HG03571 (cell line): ENCODE data around the gene MAN1A1.

Experiments used
- ATAC-seq: cut with Tn5 transposase; IDR thresholded peaks from one replicate; pipeline ENCODE4 v1.9.1; 2021; ENCODE audit not compliant: unreplicated experiment

The MAN1A1 gene

GRCh38 chr6:119148825-119149525 is 200.6 kb downstream of the MAN1A1 start:
- ATAC-seq: no peak

GRCh38 chr6:119148098-119148824 is 201.3 kb downstream of the MAN1A1 start:
- no peak for ATAC-seq

DNA sequence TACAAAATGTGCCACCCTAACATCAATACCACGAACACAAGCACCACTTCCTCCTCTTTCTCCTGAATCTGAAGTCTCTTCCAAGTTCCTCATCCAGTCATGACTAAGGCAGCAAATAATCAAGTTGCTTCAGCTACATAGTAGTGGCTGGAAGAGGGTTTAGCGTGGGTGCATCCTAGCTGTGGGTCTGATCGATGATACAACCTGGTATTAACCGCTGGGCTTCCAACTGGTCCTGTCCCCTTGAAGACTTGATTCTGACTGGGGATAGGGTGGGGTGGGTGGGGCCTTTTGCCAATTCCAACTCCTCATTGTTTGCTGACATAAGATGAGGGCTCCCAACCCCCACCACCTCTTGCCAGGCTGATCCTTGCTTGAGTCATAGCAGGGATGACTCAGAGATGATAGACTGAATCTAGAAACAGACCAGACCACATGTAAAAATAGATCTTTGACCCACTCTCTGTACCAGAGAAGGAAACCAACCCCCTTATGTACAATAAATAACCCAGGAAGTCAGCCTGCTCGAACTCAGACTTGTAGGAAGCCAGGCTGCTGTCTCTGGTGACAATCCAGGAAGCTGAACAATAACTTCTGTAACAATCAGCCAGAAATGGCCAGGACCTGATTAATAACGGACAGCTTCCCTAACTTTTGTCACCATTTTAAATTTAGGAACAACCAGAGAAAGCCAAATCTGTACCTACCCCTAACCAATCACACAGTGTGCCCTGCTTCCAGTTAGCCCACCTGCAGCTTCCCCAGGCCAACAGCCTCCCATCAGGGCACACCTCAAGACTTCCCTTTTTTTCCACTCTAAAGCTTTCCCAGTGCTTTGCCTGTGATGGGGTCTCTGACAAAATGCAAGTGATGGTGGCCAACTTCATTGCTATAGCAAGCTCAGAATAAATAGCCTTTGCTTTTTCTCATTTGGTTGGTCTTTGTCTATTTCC is 202.2 kb downstream of the MAN1A1 start:
- peak; percentile 99 for ATAC-seq

DNA sequence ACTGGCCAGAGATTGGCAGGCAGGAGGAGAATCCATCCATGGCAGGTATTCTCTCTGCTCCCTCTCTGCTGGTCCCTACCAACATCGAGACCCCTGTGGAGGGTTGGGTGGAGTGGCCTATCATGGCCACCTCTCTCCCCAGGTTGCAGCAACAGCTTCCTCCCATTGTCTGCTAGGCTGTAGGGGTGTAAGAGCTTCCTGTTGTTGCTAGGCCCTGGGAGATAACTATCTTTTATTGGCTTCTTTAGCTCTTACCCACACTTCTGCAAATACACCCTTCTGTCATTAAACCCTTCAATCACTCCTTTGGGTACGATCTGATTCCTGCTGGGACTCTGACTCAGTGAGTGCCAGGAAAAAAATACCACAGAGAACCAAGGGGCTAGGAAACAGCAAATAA is 204.4 kb downstream of the MAN1A1 start:
- ATAC-seq: no peak

- no peak for ATAC-seq
Observed at GRCh38 chr6:119142637-119143036, 206.9 kb downstream of the MAN1A1 start.

- no peak for ATAC-seq
Observed at GRCh38 chr6:119142041-119142440, 207.5 kb downstream of the MAN1A1 start.

- ATAC-seq: no peak
Observed at GRCh38 chr6:119140196-119141140, 209.1 kb downstream of the MAN1A1 start.

- peak; percentile 69 for ATAC-seq
Observed at GRCh38 chr6:119138906-119139541, 210.5 kb downstream of the MAN1A1 start.

GRCh38 chr6:119137194-119138072 is 212.1 kb downstream of the MAN1A1 start:
- no peak for ATAC-seq

GRCh38 chr6:119134752-119135151 is 214.8 kb downstream of the MAN1A1 start:
- ATAC-seq: no peak

GRCh38 chr6:119133400-119133799 is 216.2 kb downstream of the MAN1A1 start:
- no peak for ATAC-seq

- ATAC-seq: no peak
Observed at GRCh38 chr6:119132261-119132981, 217.1 kb downstream of the MAN1A1 start.

GRCh38 chr6:119129968-119130484 is 219.5 kb downstream of the MAN1A1 start:
- ATAC-seq: no peak

- ATAC-seq: no peak
Observed at GRCh38 chr6:119129148-119129967, 220.2 kb downstream of the MAN1A1 start.

DNA sequence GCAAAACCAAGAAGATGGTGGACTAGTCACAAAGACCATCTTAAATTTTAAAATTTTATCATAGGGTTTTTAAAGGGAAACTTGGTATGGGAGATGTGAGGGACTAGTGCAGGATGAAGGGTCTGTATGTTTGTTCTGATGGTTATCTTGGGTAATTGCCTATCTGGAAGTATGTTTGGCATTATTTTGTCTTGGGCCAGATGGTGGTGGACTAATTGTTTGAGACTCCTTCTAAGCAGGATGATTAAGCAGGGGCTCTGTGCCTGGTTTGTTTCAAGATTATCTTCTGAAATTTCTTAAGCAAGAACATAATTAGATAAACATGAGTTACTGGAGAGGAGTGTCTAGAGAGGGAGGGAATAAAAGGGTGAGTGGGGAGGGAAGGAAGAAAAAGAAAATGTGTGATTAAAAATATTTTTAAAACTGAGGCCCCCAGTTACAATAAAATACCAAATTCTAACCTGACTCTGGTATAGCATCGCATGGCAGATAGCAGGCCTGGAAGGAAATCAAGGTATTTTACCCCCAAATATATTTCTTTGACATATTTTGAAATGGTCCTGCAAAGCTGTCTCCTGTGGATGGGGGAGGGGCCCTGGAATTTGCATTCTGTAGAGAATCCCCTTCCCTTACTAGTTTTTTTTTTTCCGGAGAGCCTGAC is 221.2 kb downstream of the MAN1A1 start:
- no peak for ATAC-seq

- no peak for ATAC-seq
Observed at GRCh38 chr6:119127627-119128026, 221.9 kb downstream of the MAN1A1 start.
